H1 (cell line): ENCODE results near the gene GRAMD4. TPM values are rescaled to one million over a fixed set of nuclear protein-coding genes. Genes with fewer than 3 reads are reported as not detected.

Experiments used
- CTCF ChIA-PET: fragments of 300-600 bp; sonication (Branson Sonifier 250); formaldehyde crosslinking; loops from one replicate; lab custom pipeline; 2021; ENCODE audit not compliant: partially characterized antibody; lab: Charles Lee
- POLR2A ChIA-PET: fragments of 300-600 bp; sonication (Branson Sonifier 250); formaldehyde crosslinking; loops from one replicate; lab custom pipeline; 2021; ENCODE audit warnings: inconsistent platforms; ENCODE audit not compliant: partially characterized antibody; lab: Charles Lee
- DNase-seq, 2 experiments: peaks; one replicate each; pipeline versions ENCODE4 v3.0.0 to v3.0.0-alpha.2; 2010 to 2022; ENCODE audit warnings: low spot score in 2 of 2, low read depth in 1 of 2, mixed read lengths in 1 of 2
- FAIRE-seq: peaks from 2 replicates; lab custom pipeline; 2011; peaks lifted over from hg19 to GRCh38; lab: Jason Lieb, UNC
- H2AFZ ChIP-seq: 2 replicates; pipeline ENCODE4 v1.8.1; 2012; ENCODE audit warnings: low read length, inconsistent platforms
- H2AK5ac ChIP-seq: 2 replicates; pipeline ENCODE4 v1.6.1; 2013; ENCODE audit warnings: low read depth, low read length
- H2BK120ac ChIP-seq: replicated peaks from 2 replicates; pipeline ENCODE3; 2013; ENCODE audit warnings: low read depth, low read length, inconsistent platforms
- H2BK12ac ChIP-seq: 2 replicates; pipeline ENCODE4 v1.6.1; 2013; ENCODE audit warnings: low read depth, low read length
- H2BK15ac ChIP-seq: 2 replicates; pipeline ENCODE4 v1.6.1; 2013; ENCODE audit warnings: low read length
- H2BK20ac ChIP-seq: 2 replicates; pipeline ENCODE4 v1.6.1; 2013; ENCODE audit warnings: low read length
- H2BK5ac ChIP-seq: 2 replicates; pipeline ENCODE4 v1.6.1; 2013; ENCODE audit warnings: low read depth, low read length
- H3K14ac ChIP-seq: 2 replicates; pipeline ENCODE4 v1.6.1; 2013; ENCODE audit warnings: inconsistent platforms; ENCODE audit not compliant: insufficient read length
- H3K18ac ChIP-seq: 2 replicates; pipeline ENCODE4 v1.6.1; 2013; ENCODE audit warnings: low read length; ENCODE audit errors: extremely low read depth
- H3K23ac ChIP-seq: 2 replicates; pipeline ENCODE4 v1.6.1; 2013; ENCODE audit warnings: inconsistent platforms; ENCODE audit not compliant: insufficient read length
- H3K23me2 ChIP-seq: 2 replicates; pipeline ENCODE4 v1.6.1; 2013; ENCODE audit warnings: low read depth, low read length
- H3K27ac ChIP-seq: 2 replicates; pipeline ENCODE4 v1.6.1; 2011; ENCODE audit warnings: low read depth, low read length, inconsistent platforms
- H3K27me3 ChIP-seq, 4 experiments: replicated peaks in 1 of 4; 1 replicate in 1 of 4; 2 replicates in 3 of 4; pipeline versions ENCODE4 v1.6.1 to v1.8.1; 2011 to 2013; ENCODE audit warnings: low read length in 3 of 4, mild to moderate bottlenecking in 3 of 4, inconsistent platforms in 2 of 4, mixed read lengths in 2 of 4, moderate library complexity in 1 of 4; ENCODE audit not compliant: control insufficient read depth in 3 of 4, insufficient read depth in 3 of 4; ENCODE audit errors: extremely low read depth in 1 of 4
- H3K36me3 ChIP-seq, 4 experiments: 2 replicates each; pipeline versions ENCODE4 v1.6.1 to v1.8.1; 2011 to 2013; ENCODE audit warnings: mild to moderate bottlenecking in 4 of 4, low read length in 3 of 4, moderate library complexity in 2 of 4, control low read depth in 1 of 4, inconsistent platforms in 1 of 4; ENCODE audit not compliant: insufficient read depth in 4 of 4, control insufficient read depth in 2 of 4
- H3K4ac ChIP-seq: replicated peaks from 2 replicates; pipeline ENCODE3; 2013; ENCODE audit warnings: low read length, low read depth, mixed read lengths, inconsistent platforms; ENCODE audit not compliant: insufficient read length
- H3K4me1 ChIP-seq, 4 experiments: replicated peaks in 1 of 4; 1 replicate in 1 of 4; 2 replicates in 3 of 4; pipeline versions ENCODE4 v1.6.1 to v1.8.1; 2011 to 2013; ENCODE audit warnings: low read length in 3 of 4, inconsistent platforms in 2 of 4, mixed read lengths in 1 of 4; ENCODE audit not compliant: insufficient read depth in 4 of 4, control insufficient read depth in 3 of 4
- H3K4me2 ChIP-seq, 2 experiments: 2 replicates each; pipeline versions ENCODE4 v1.6.1 to v1.8.1; 2011 to 2013; ENCODE audit warnings: low read depth in 2 of 2, low read length in 2 of 2, control low read depth in 1 of 2, inconsistent platforms in 1 of 2, mild to moderate bottlenecking in 1 of 2; ENCODE audit not compliant: insufficient read depth in 1 of 2
- H3K4me3 ChIP-seq, 4 experiments: fragments of 200-600, 300-600 bp in 1 of 4; sonication (generic), shearing (Covaris generic), sonication (Bioruptor Twin) in 1 of 4; 2 replicates each; pipeline versions ENCODE4 v1.5.1 to v1.8.1; 2011 to 2016; ENCODE audit warnings: low read length in 4 of 4, low read depth in 3 of 4, control low read depth in 2 of 4, inconsistent platforms in 2 of 4, mild to moderate bottlenecking in 2 of 4, mixed read lengths in 1 of 4, moderate library complexity in 1 of 4; ENCODE audit not compliant: insufficient read depth in 2 of 4; ENCODE audit errors: extremely low read depth in 1 of 4
- H3K56ac ChIP-seq: replicated peaks from 2 replicates; pipeline ENCODE3; 2013; ENCODE audit warnings: low read depth, mild to moderate bottlenecking, mixed read lengths, low read length, inconsistent platforms; ENCODE audit not compliant: insufficient read length
- H3K79me1 ChIP-seq: 2 replicates; pipeline ENCODE4 v1.6.1; 2013; ENCODE audit warnings: low read depth, low read length, control low read depth
- H3K79me2 ChIP-seq, 2 experiments: 2 replicates each; pipeline versions ENCODE4 v1.6.1 to v1.8.1; 2012 to 2013; ENCODE audit warnings: low read length in 2 of 2, mild to moderate bottlenecking in 2 of 2, inconsistent platforms in 1 of 2; ENCODE audit not compliant: insufficient read depth in 2 of 2, control insufficient read depth in 1 of 2
- H3K9ac ChIP-seq, 4 experiments: replicated peaks in 1 of 4; 1 replicate in 1 of 4; 2 replicates in 3 of 4; pipeline versions ENCODE4 v1.6.1 to v1.8.1; 2011 to 2013; ENCODE audit warnings: low read depth in 3 of 4, low read length in 3 of 4, control low read depth in 2 of 4, mild to moderate bottlenecking in 2 of 4, moderate library complexity in 2 of 4, inconsistent platforms in 1 of 4; ENCODE audit errors: extremely low read depth in 1 of 4
- H3K9me3 ChIP-seq, 2 experiments: 2 replicates each; pipeline versions ENCODE4 v1.6.1 to v1.8.1; 2012 to 2013; ENCODE audit warnings: mild to moderate bottlenecking in 2 of 2, moderate library complexity in 2 of 2, control low read depth in 1 of 2, inconsistent platforms in 1 of 2, low read depth in 1 of 2, low read length in 1 of 2, mixed read lengths in 1 of 2; ENCODE audit not compliant: insufficient read depth in 2 of 2
- H4K20me1 ChIP-seq, 2 experiments: replicated peaks in 1 of 2; 2 replicates each; pipeline versions ENCODE3 to v1.8.1; 2011 to 2013; ENCODE audit warnings: inconsistent platforms in 2 of 2, low read length in 2 of 2, mild to moderate bottlenecking in 1 of 2; ENCODE audit not compliant: insufficient read depth in 2 of 2, control insufficient read depth in 1 of 2
- H4K5ac ChIP-seq: 2 replicates; pipeline ENCODE4 v1.6.1; 2013; ENCODE audit warnings: low read length, low read depth, mixed read lengths, inconsistent platforms; ENCODE audit not compliant: insufficient read length
- H4K8ac ChIP-seq: 2 replicates; pipeline ENCODE4 v1.8.0; 2013; ENCODE audit warnings: mild to moderate bottlenecking, moderate library complexity, low read length, inconsistent platforms; ENCODE audit not compliant: insufficient read depth; ENCODE audit errors: extremely low read depth
- H4K91ac ChIP-seq: replicated peaks from 2 replicates; pipeline ENCODE3; 2013; ENCODE audit warnings: low read length, mixed read lengths, inconsistent platforms; ENCODE audit not compliant: insufficient read length
- CBX5 ChIP-seq: fragments of 300-800, 300-1000 bp; sonication (generic); IDR thresholded peaks from 2 replicates; pipeline ENCODE4 v1.7.1; 2016; ENCODE audit warnings: antibody characterized with exemption, low read length, low read depth
- CHD1 ChIP-seq: IDR thresholded peaks from 2 replicates; pipeline ENCODE4 v1.6.1; 2012; ENCODE audit warnings: low read depth, low read length, improper control_type of control experiment
- CHD2 ChIP-seq: IDR thresholded peaks from 2 replicates; pipeline ENCODE4 v1.6.1; 2012; ENCODE audit warnings: low read length, improper control_type of control experiment
- CREB1 ChIP-seq: IDR thresholded peaks from 2 replicates; pipeline ENCODE4 v1.6.1; 2012; ENCODE audit warnings: inconsistent platforms
- CTBP2 ChIP-seq: IDR thresholded peaks from 2 replicates; pipeline ENCODE4 v1.7.0; 2011; ENCODE audit warnings: borderline replicate concordance, mild to moderate bottlenecking, moderate library complexity, mixed read lengths, low read length; ENCODE audit not compliant: insufficient read depth, insufficient read length
- E2F6 ChIP-seq: IDR thresholded peaks from 2 replicates; pipeline ENCODE4 v1.6.1; 2012; ENCODE audit warnings: inconsistent platforms
- EP300 ChIP-seq, 2 experiments: IDR thresholded peaks; 1 replicate in 1 of 2; 2 replicates in 1 of 2; pipeline ENCODE4 v1.6.1; 2011 to 2012; ENCODE audit warnings: low read depth in 2 of 2, low read length in 2 of 2, mild to moderate bottlenecking in 2 of 2, borderline replicate concordance in 1 of 2, inconsistent platforms in 1 of 2, moderate library complexity in 1 of 2
- JUN ChIP-seq: IDR thresholded peaks from 2 replicates; pipeline ENCODE4 v1.6.1; 2011; ENCODE audit warnings: low read depth, mild to moderate bottlenecking, improper control_type of control experiment, low read length
- NANOG ChIP-seq: IDR thresholded peaks from 2 replicates; pipeline ENCODE4 v1.6.1; 2011; ENCODE audit warnings: low read length, low read depth, mild to moderate bottlenecking, inconsistent platforms; ENCODE audit not compliant: insufficient read depth, poor library complexity, severe bottlenecking
- RXRA ChIP-seq: IDR thresholded peaks from 2 replicates; pipeline ENCODE4 v1.6.1; 2011; ENCODE audit warnings: low read depth, mild to moderate bottlenecking, low read length, moderate library complexity; ENCODE audit not compliant: insufficient read depth
- TAF7 ChIP-seq: optimal IDR thresholded peaks from 2 replicates; pipeline ENCODE3; 2011; ENCODE audit warnings: low read depth, mild to moderate bottlenecking, inconsistent platforms, low read length, moderate library complexity, borderline replicate concordance
- USF2 ChIP-seq: IDR thresholded peaks from 2 replicates; pipeline ENCODE4 v1.6.1; 2011; ENCODE audit warnings: low read length, improper control_type of control experiment
- YY1 ChIP-seq: IDR thresholded peaks from 2 replicates; pipeline ENCODE4 v1.6.1; 2011; ENCODE audit warnings: low read depth, mild to moderate bottlenecking, low read length
- WGBS, 2 experiments: shearing (Covaris generic) in 1 of 2; methylation state at CpG; one replicate each; pipeline versions ENCODE4 v1.1.6 to v1.1.7; 2013 to 2015; ENCODE audit warnings: low lambda C conversion rate in 2 of 2, mixed read lengths in 2 of 2, inconsistent platforms in 1 of 2, low coverage in 1 of 2, missing lambda C conversion rate in 1 of 2; ENCODE audit not compliant: insufficient replicate concordance in 2 of 2, insufficient coverage in 1 of 2, insufficient read length in 1 of 2; ENCODE audit errors: extremely low coverage in 1 of 2, missing lambda C conversion rate in 1 of 2; 5-methylcytosine and 5-hydroxymethylcytosine counted together
- polyA plus RNA-seq, 7 experiments: library from polyadenylated mRNA; depleted of rRNA in 3 of 7; stranded (reverse) in 5 of 7; unstranded in 2 of 7; fragments of >200 nt in 5 of 7; fragments of 200-250 nt in 2 of 7; gene quantifications; 1 replicate in 5 of 7; 2 replicates in 1 of 7; 4 replicates in 1 of 7; pipeline versions ENCODE4 v1.2.1 to v1.2.3, GENCODE V29; 2011 to 2013; ENCODE audit warnings: missing spikeins in 2 of 7, mixed read lengths in 2 of 7
- total RNA-seq: library from RNA; stranded (reverse); fragmentation: NEBNext Ultra II Directional; extraction: Animal tissue kit (Norgen Biotek cat#: 25700); gene quantifications from 2 replicates; pipeline ENCODE4 v1.2.1, GENCODE V29; 2021

Gene GRAMD4
- total and polyA plus RNA-seq, 2 of the 8 experiments (the other 6 are each of a cell fraction or from before 2014, with no cell fraction given), result 7.9 to 25.6 TPM

GRCh38 chr22:46688949-46689348 lies 68.8 kb downstream of the GRAMD4 start:
- no peak overlapping the region for H3K4me3 ChIP-seq
- H3K27me3 ChIP-seq, result no peaks in the 10 kb centered on the region
- H2BK20ac ChIP-seq, result no peak overlapping the region
- no peak for DNase-seq
- no peak overlapping the region for H2BK120ac ChIP-seq
- no peak overlapping the region for H3K23ac ChIP-seq
- H3K79me2 ChIP-seq, result no peaks in the 10 kb centered on the region
- 88% methylated on average over 11 of the region's 11 CpGs; no CpG with 5 or more reads in 1 of the 2 experiments for WGBS, 2 experiments
- FAIRE-seq, result no peak
- H4K5ac ChIP-seq, result no peak overlapping the region
- peaks cover 2 to 4% of the 10 kb centered on the region in 2 experiments for H4K20me1 ChIP-seq
- no peaks in the 10 kb centered on the region for H3K9me3 ChIP-seq
- peaks cover 11 to 49% (median 22%) of the 10 kb centered on the region in 4 experiments; a peak in 6 of 8 replicates for H3K36me3 ChIP-seq
- H2BK15ac ChIP-seq, result no peak overlapping the region
- H3K4me2 ChIP-seq, result no peak overlapping the region
- no peak overlapping the region for H2AK5ac ChIP-seq
- no peaks in the 10 kb centered on the region for H3K23me2 ChIP-seq
- no peak overlapping the region for H3K56ac ChIP-seq
- no peak overlapping the region for H4K8ac ChIP-seq
- no peaks in the 10 kb centered on the region for H3K79me1 ChIP-seq
- H3K9ac ChIP-seq, result no peak overlapping the region
- H3K14ac ChIP-seq, result no peak overlapping the region
- ChIA-PET CTCF (no interaction called here), POLR2A (no interaction called here)
- no peak overlapping the region for H3K18ac ChIP-seq
- no peak overlapping the region for H3K4ac ChIP-seq
- no peak overlapping the region for H2AFZ ChIP-seq
- no peak overlapping the region for H2BK5ac ChIP-seq
- no peak overlapping the region for H3K27ac ChIP-seq
- no peak overlapping the region for H2BK12ac ChIP-seq
- H4K91ac ChIP-seq, result no peak overlapping the region
- H3K4me1 ChIP-seq, result no peaks in the 10 kb centered on the region
- no peak for TF ChIP-seq EP300 (IDR thresholded peaks at IDR 0.05; ENCODE audit: borderline replicate concordance in 1 of 2, low read depth in 2 of 2, low read length in 2 of 2)
- TF ChIP-seq CBX5, result no peak
- no peak for TF ChIP-seq CTBP2
- no peak for TF ChIP-seq TAF7
- no peak for TF ChIP-seq CHD2
- no peak for TF ChIP-seq E2F6
- TF ChIP-seq USF2, result no peak
- TF ChIP-seq CHD1, result no peak
- TF ChIP-seq JUN, result no peak
- no peak for TF ChIP-seq YY1
- no peak for TF ChIP-seq CREB1
- TF ChIP-seq NANOG, result no peak
- TF ChIP-seq RXRA, result no peak
